HEK293 (cell line): ENCODE measurements around the gene FAM234A.

Experiments
- SETDB1 ChIP-seq: IDR thresholded peaks from one replicate; pipeline ENCODE4 v1.6.1; 2017; ENCODE audit warnings: mild to moderate bottlenecking, low read length, moderate library complexity, mixed read lengths; ENCODE audit not compliant: insufficient read length
- TF ChIP-seq, protein P1 (sequence below): fragments of 450-650 bp; formaldehyde crosslinking; IDR thresholded peaks from 2 replicates; pipeline ENCODE4 v1.5.1; 2016; ENCODE audit warnings: missing biosample characterization, missing genetic modification characterization

- TF ChIP-seq, protein P1, sequence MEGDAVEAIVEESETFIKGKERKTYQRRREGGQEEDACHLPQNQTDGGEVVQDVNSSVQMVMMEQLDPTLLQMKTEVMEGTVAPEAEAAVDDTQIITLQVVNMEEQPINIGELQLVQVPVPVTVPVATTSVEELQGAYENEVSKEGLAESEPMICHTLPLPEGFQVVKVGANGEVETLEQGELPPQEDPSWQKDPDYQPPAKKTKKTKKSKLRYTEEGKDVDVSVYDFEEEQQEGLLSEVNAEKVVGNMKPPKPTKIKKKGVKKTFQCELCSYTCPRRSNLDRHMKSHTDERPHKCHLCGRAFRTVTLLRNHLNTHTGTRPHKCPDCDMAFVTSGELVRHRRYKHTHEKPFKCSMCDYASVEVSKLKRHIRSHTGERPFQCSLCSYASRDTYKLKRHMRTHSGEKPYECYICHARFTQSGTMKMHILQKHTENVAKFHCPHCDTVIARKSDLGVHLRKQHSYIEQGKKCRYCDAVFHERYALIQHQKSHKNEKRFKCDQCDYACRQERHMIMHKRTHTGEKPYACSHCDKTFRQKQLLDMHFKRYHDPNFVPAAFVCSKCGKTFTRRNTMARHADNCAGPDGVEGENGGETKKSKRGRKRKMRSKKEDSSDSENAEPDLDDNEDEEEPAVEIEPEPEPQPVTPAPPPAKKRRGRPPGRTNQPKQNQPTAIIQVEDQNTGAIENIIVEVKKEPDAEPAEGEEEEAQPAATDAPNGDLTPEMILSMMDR = no peak
- no peak for TF ChIP-seq SETDB1
These were observed 80.2 kb downstream of the FAM234A start for GRCh38 chr16:314795-315299.
